Measurements from ENCODE around the gene SEH1L.
"Not testable (repeated sequence)": the region's sequence is repeated elsewhere in the genome, so short reads cannot be mapped to it uniquely, and the experiment has no call there.

The SEH1L gene

GRCh38 chr18:12996661-12997292 is 49.0 kb downstream of the SEH1L start:
- DNase-seq (ENCODE audit: low spot score) = no peak

- DNase-seq (ENCODE audit: low spot score) = not testable (repeated sequence)
Measured at GRCh38 chr18:12997330-12997729, 49.5 kb downstream of the SEH1L start.

- DNase-seq (ENCODE audit: low spot score) = no peak
Measured at GRCh38 chr18:12998332-12999060, 50.7 kb downstream of the SEH1L start.

GRCh38 chr18:13003466-13003896 is 55.7 kb downstream of the SEH1L start:
- DNase-seq (ENCODE audit: low spot score) = peak; percentile 53

- DNase-seq (ENCODE audit: low spot score) = no peak
Measured at GRCh38 chr18:13004396-13004795, 56.6 kb downstream of the SEH1L start.

- DNase-seq (ENCODE audit: low spot score) = no peak
Measured at GRCh38 chr18:13005289-13005688, 57.5 kb downstream of the SEH1L start.

GRCh38 chr18:13006531-13007247 is 58.9 kb downstream of the SEH1L start:
- no peak for DNase-seq (ENCODE audit: low spot score)

GRCh38 chr18:13007248-13007560 is 59.4 kb downstream of the SEH1L start:
- DNase-seq (ENCODE audit: low spot score) = no peak

- DNase-seq (ENCODE audit: low spot score) = no peak
Measured at GRCh38 chr18:13011719-13012118, 63.9 kb downstream of the SEH1L start.

- no peak for DNase-seq (ENCODE audit: low spot score)
Measured at GRCh38 chr18:13014232-13014631, 66.4 kb downstream of the SEH1L start.

GRCh38 chr18:13014818-13015217 is 67.0 kb downstream of the SEH1L start:
- no peak for DNase-seq (ENCODE audit: low spot score)

GRCh38 chr18:13017247-13017875 is 69.5 kb downstream of the SEH1L start:
- DNase-seq (ENCODE audit: low spot score) = no peak

GRCh38 chr18:13018374-13018773 is 70.6 kb downstream of the SEH1L start:
- DNase-seq (ENCODE audit: low spot score) = no peak

GRCh38 chr18:13019301-13019700 is 71.5 kb downstream of the SEH1L start:
- no peak for DNase-seq (ENCODE audit: low spot score)

GRCh38 chr18:13022644-13023043 is 74.8 kb downstream of the SEH1L start:
- no peak for DNase-seq (ENCODE audit: low spot score)

GRCh38 chr18:13025233-13025632 is 77.4 kb downstream of the SEH1L start:
- no peak for DNase-seq (ENCODE audit: low spot score)

- no peak for DNase-seq (ENCODE audit: low spot score)
Measured at GRCh38 chr18:13026583-13027270, 78.9 kb downstream of the SEH1L start.

GRCh38 chr18:13028869-13029268 is 81.1 kb downstream of the SEH1L start:
- DNase-seq (ENCODE audit: low spot score) = no peak

- no peak for DNase-seq (ENCODE audit: low spot score)
Measured at GRCh38 chr18:13032173-13032572, 84.4 kb downstream of the SEH1L start.

- DNase-seq (ENCODE audit: low spot score) = no peak
Measured at GRCh38 chr18:13035249-13035914, 87.6 kb downstream of the SEH1L start.

GRCh38 chr18:13036622-13037320 is 89.0 kb downstream of the SEH1L start:
- DNase-seq (ENCODE audit: low spot score) = no peak
